Caco-2 (cell line): ENCODE measurements around the gene BMAL2. TPM values are rescaled to one million over a fixed set of nuclear protein-coding genes. Genes with fewer than 3 reads are reported as not detected.

Source experiments
- BruUV-seq: library from RNA; stranded (reverse); fragments of 400-500 nt; replicated peaks from 2 replicates; lab custom pipeline; 2021; lab: Mats Ljungman, UMichigan
- CTCF ChIA-PET: fragments of 300-600 bp; sonication (Branson Sonifier 250); formaldehyde crosslinking; loops from one replicate; lab custom pipeline; 2022; ENCODE audit warnings: antibody characterized with exemption; lab: Charles Lee
- POLR2A ChIA-PET: fragments of 300-600 bp; sonication (Branson Sonifier 250); formaldehyde crosslinking; loops from one replicate; lab custom pipeline; 2022; ENCODE audit warnings: antibody characterized with exemption; lab: Charles Lee
- DNase-seq, 2 experiments: peaks; one replicate each; pipeline versions ENCODE4 v3.0.0 to v3.0.0-alpha.2; 2020 to 2022
- H3K27me3 ChIP-seq: replicated peaks from 2 replicates; pipeline ENCODE4 v1.6.0; 2011; ENCODE audit warnings: low read length; ENCODE audit not compliant: control insufficient read depth, insufficient read depth
- H3K36me3 ChIP-seq: 2 replicates; pipeline ENCODE4 v1.5.1; 2011; ENCODE audit warnings: low read length; ENCODE audit not compliant: control insufficient read depth, insufficient read depth
- H3K4me1 ChIP-seq: fragments of 250-450 bp; sonication (Bioruptor Pico); 2 replicates; pipeline ENCODE4 v1.5.1; 2020; ENCODE audit warnings: mild to moderate bottlenecking
- H3K4me3 ChIP-seq: 2 replicates; pipeline ENCODE4 v1.5.1; 2011; ENCODE audit warnings: low read depth, mild to moderate bottlenecking, control low read depth, low read length
- H3K9me3 ChIP-seq: fragments of 250-450 bp; sonication (Bioruptor Pico); 2 replicates; pipeline ENCODE4 v1.5.1; 2020; ENCODE audit warnings: mild to moderate bottlenecking, moderate library complexity
- H3K27ac Mint-ChIP-seq: one replicate; pipeline ENCODE4 v1.8.0; 2022; ENCODE audit warnings: mixed read lengths; ENCODE audit not compliant: unreplicated experiment
- H3K27me3 Mint-ChIP-seq: one replicate; pipeline ENCODE4 v1.8.0; 2022; ENCODE audit warnings: mixed read lengths; ENCODE audit not compliant: insufficient read depth, unreplicated experiment
- H3K36me3 Mint-ChIP-seq: one replicate; pipeline ENCODE4 v1.8.0; 2022; ENCODE audit warnings: mild to moderate bottlenecking, mixed read lengths; ENCODE audit not compliant: insufficient read depth, unreplicated experiment
- H3K4me1 Mint-ChIP-seq: one replicate; pipeline ENCODE4 v1.8.0; 2022; ENCODE audit warnings: low read depth, mixed read lengths; ENCODE audit not compliant: unreplicated experiment
- H3K4me3 Mint-ChIP-seq: one replicate; pipeline ENCODE4 v1.8.0; 2022; ENCODE audit warnings: mild to moderate bottlenecking, moderate library complexity, mixed read lengths; ENCODE audit not compliant: unreplicated experiment
- H3K9me3 Mint-ChIP-seq: one replicate; pipeline ENCODE4 v1.8.0; 2022; ENCODE audit warnings: mixed read lengths; ENCODE audit not compliant: unreplicated experiment
- intact Hi-C: fragments of 100-400 bp; cut with micrococcal nuclease; formaldehyde crosslinking; loops from one replicate; pipeline ENCODE4 v1.10.0; 2022; ENCODE audit not compliant: unreplicated experiment
- total RNA-seq: library from RNA; stranded (reverse); gene quantifications from 2 replicates; pipeline ENCODE4 v1.2.3, GENCODE V29; 2022
- TF ChIP-seq, protein P1 (sequence below), 2 experiments: fragments of 200-600 bp in 1 of 2; IDR thresholded peaks; 1 replicate in 1 of 2; 2 replicates in 1 of 2; pipeline versions ENCODE4 v1.5.1 to v1.8.0; 2011 to 2022; ENCODE audit warnings: antibody characterized with exemption in 1 of 2, control low read depth in 1 of 2, inconsistent platforms in 1 of 2, low read depth in 1 of 2, low read length in 1 of 2, mild to moderate bottlenecking in 1 of 2, moderate library complexity in 1 of 2; ENCODE audit not compliant: insufficient read depth in 1 of 2, severe bottlenecking in 1 of 2, unreplicated experiment in 1 of 2

Gene BMAL2
- total RNA-seq, 1 experiment from 2014 or later: 36.0 TPM

DNA sequence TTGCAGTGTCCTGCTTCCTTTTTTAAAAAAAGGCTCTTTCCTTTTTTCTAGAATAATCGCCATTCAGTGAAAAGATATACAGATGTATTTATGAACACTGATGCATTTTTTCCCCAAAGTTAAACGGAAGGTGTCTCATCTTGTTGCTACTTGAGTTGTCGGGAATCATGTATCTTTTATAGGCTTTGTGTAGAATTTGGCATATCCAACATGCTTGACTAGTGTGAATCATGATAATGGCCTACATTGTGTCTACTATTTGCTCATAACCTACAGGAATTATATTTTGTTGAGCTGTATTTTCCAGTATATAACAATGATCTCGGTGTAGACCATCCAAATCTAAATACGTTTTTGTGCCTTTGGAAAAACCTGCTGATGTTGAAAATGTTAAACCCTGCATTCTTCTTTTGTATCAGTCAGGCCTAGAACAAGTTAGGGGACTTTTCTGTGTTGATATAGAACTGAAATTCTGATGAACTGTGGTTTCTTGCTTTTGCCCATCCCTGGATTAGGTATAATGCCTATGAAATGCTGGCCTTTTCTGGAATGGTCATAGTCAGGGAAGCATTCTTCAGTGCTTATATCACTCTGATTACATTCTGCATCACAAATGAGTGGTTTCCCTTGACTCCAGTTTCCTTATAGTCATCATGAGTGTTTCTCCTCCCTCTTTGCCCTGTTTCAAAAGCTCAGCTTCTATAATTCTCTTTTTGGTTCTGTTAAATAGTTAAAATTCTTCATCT is 10.8 kb downstream of the BMAL2 start:
- Histone ChIP-seq H3K9me3 (no peaks in the 10 kb centered on the region), H3K36me3 (no peaks in the 10 kb centered on the region), H3K4me3 (no peak overlapping the region), H3K27me3 (no peaks in the 10 kb centered on the region), H3K4me1 (no peaks in the 10 kb centered on the region)
- ChIA-PET POLR2A (no interaction called here), CTCF (no interaction called here)
- BruUV-seq: no TSS peak
- DNase-seq: no peak
- TF ChIP-seq, protein P1, sequence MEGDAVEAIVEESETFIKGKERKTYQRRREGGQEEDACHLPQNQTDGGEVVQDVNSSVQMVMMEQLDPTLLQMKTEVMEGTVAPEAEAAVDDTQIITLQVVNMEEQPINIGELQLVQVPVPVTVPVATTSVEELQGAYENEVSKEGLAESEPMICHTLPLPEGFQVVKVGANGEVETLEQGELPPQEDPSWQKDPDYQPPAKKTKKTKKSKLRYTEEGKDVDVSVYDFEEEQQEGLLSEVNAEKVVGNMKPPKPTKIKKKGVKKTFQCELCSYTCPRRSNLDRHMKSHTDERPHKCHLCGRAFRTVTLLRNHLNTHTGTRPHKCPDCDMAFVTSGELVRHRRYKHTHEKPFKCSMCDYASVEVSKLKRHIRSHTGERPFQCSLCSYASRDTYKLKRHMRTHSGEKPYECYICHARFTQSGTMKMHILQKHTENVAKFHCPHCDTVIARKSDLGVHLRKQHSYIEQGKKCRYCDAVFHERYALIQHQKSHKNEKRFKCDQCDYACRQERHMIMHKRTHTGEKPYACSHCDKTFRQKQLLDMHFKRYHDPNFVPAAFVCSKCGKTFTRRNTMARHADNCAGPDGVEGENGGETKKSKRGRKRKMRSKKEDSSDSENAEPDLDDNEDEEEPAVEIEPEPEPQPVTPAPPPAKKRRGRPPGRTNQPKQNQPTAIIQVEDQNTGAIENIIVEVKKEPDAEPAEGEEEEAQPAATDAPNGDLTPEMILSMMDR (IDR thresholded peaks at IDR 0.05; ENCODE audit: insufficient read depth in 1 of 2, low read depth in 1 of 2, low read length in 1 of 2, severe bottlenecking in 1 of 2, unreplicated experiment in 1 of 2): no peak
- H3K27me3 Mint-ChIP-seq: no peaks in the 10 kb centered on the region
- no peaks in the 10 kb centered on the region for H3K9me3 Mint-ChIP-seq
- no peaks in the 10 kb centered on the region for H3K36me3 Mint-ChIP-seq
- no peak overlapping the region for H3K4me3 Mint-ChIP-seq
- peaks cover 20% of the 10 kb centered on the region for H3K4me1 Mint-ChIP-seq
- H3K27ac Mint-ChIP-seq: no peak overlapping the region
- intact Hi-C loops: no loop called here

DNA sequence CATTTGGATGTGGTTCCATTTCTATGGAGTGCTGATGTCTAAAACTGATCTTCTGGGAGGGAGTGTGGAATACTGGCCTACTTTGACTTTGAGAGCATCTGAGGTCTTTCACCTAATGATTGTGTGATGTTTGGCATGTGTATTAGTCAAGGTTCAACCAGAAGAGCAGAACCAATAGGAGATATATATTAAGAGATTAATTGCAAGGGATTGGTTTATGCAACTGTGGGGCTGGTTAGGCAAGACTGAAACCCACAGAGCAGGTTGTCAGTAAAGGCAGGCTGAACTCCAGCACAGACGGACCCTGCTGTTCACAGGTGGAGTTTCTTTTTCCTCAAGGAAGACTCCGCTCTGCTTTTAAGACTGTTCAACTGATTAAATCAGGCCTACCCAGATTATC is 11.6 kb downstream of the BMAL2 start:
- TF ChIP-seq, protein P1 (IDR thresholded peaks at IDR 0.05; ENCODE audit: insufficient read depth in 1 of 2, low read depth in 1 of 2, low read length in 1 of 2, severe bottlenecking in 1 of 2, unreplicated experiment in 1 of 2): no peak
- no peak overlapping the region for H3K27ac Mint-ChIP-seq
- no peaks in the 10 kb centered on the region for H3K4me1 ChIP-seq
- no peaks in the 10 kb centered on the region for H3K9me3 ChIP-seq
- ChIA-PET POLR2A (no interaction called here), CTCF (no interaction called here)
- peaks cover 20% of the 10 kb centered on the region for H3K4me1 Mint-ChIP-seq
- no peak overlapping the region for H3K4me3 ChIP-seq
- no peaks in the 10 kb centered on the region for H3K9me3 Mint-ChIP-seq
- BruUV-seq: no TSS peak
- H3K36me3 ChIP-seq: no peaks in the 10 kb centered on the region
- no peaks in the 10 kb centered on the region for H3K36me3 Mint-ChIP-seq
- H3K27me3 ChIP-seq: no peaks in the 10 kb centered on the region
- no peak overlapping the region for H3K4me3 Mint-ChIP-seq
- intact Hi-C loops: no loop called here
- no peaks in the 10 kb centered on the region for H3K27me3 Mint-ChIP-seq
- no peak for DNase-seq

DNA sequence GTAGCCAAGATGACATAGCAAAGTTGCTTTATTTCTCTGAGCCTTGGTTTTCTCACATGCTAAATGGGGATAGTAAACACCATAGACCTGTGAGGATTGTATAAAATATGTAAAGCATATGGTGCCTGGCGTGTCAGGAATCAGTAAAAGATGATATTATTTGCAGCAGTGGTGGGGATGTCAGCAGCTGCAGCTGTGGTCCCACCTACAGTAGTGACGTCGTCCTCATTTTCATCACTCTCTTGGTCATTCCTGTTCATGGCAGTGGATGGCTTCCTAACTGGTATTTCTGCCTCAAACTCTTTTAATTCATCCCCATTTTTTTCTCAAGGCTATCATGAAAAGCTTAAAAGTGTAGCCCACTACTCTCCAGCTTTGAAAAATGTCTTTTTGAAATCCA is 12.1 kb downstream of the BMAL2 start:
- no peaks in the 10 kb centered on the region for H3K36me3 ChIP-seq
- no peaks in the 10 kb centered on the region for H3K27me3 ChIP-seq
- ChIA-PET CTCF (no interaction called here), POLR2A (no interaction called here)
- no peaks in the 10 kb centered on the region for H3K9me3 ChIP-seq
- TF ChIP-seq, protein P1 (IDR thresholded peaks at IDR 0.05; ENCODE audit: insufficient read depth in 1 of 2, low read depth in 1 of 2, low read length in 1 of 2, severe bottlenecking in 1 of 2, unreplicated experiment in 1 of 2): no peak
- BruUV-seq: no TSS peak
- H3K4me1 Mint-ChIP-seq: peaks cover 20% of the 10 kb centered on the region
- H3K4me1 ChIP-seq: no peaks in the 10 kb centered on the region
- no peaks in the 10 kb centered on the region for H3K27me3 Mint-ChIP-seq
- no peaks in the 10 kb centered on the region for H3K36me3 Mint-ChIP-seq
- intact Hi-C loops: no loop called here
- no peak overlapping the region for H3K27ac Mint-ChIP-seq
- H3K4me3 Mint-ChIP-seq: no peak overlapping the region
- H3K4me3 ChIP-seq: no peak overlapping the region
- no peak for DNase-seq
- no peaks in the 10 kb centered on the region for H3K9me3 Mint-ChIP-seq
